ENCODE measurements around the gene STOML2.

DNA sequence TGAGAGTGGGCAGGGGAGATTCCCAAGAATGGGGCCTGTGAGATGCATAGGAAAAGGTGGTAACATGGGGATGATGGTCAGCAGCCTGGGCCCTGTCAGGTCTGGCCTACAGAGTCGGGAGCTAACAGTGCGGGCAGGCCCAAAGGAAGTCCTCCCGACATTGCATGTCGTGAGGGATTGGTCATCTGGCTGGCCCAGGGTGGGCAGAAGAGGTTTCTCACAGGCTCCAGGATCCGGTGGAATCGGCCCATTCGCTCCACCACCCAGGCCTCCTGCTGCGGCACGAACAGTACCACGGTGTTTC is 514 bp downstream of the STOML2 start:
- TF ChIP-seq, protein P1, sequence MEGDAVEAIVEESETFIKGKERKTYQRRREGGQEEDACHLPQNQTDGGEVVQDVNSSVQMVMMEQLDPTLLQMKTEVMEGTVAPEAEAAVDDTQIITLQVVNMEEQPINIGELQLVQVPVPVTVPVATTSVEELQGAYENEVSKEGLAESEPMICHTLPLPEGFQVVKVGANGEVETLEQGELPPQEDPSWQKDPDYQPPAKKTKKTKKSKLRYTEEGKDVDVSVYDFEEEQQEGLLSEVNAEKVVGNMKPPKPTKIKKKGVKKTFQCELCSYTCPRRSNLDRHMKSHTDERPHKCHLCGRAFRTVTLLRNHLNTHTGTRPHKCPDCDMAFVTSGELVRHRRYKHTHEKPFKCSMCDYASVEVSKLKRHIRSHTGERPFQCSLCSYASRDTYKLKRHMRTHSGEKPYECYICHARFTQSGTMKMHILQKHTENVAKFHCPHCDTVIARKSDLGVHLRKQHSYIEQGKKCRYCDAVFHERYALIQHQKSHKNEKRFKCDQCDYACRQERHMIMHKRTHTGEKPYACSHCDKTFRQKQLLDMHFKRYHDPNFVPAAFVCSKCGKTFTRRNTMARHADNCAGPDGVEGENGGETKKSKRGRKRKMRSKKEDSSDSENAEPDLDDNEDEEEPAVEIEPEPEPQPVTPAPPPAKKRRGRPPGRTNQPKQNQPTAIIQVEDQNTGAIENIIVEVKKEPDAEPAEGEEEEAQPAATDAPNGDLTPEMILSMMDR (IDR thresholded peaks at IDR 0.05) = no peak
- TF ChIP-seq POLR2A (IDR thresholded peaks at IDR 0.05) = no peak
